ENCODE results near the gene TMA16. TPM values are rescaled to one million over a fixed set of nuclear protein-coding genes. Genes with fewer than 3 reads are reported as not detected.
A peak's percentile ranks its signal among the peaks of the same experiment; 100 is the strongest.

Gene TMA16
- total and polyA plus RNA-seq, 2 donors (not counting 1 experiment from before 2014, with no cell fraction given) = 6.5 to 40.5 TPM

DNA sequence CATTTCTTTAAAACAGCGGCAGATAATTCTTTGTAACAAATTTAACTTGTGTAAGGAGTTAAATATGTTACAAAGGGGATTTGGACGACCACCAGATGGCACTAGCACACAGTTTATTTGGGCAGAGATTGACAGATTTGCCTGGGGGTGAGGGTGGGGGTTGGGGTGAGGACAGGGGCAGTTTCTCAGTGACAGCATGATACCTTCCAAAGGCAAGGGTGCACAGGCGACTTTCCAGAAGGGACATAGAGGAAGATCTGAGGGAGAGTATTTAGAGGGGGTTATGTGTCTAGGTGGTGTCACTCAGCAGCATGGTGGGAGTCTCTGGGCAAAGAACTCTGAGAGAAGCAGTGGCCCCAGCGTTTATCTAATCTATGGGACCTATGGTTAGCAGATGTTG, 9.6 kb upstream of the TMA16 start:
- H3K36me3 ChIP-seq (replicated peaks in 1 of 2; ENCODE audit: control extremely low read depth in 1 of 2, control insufficient read depth in 1 of 2, extremely low read depth in 1 of 2, insufficient read depth in 2 of 2, low read length in 1 of 2) = no peaks in the 10 kb centered on the region
- peaks cover 18 to 27% of the 10 kb centered on the region in 2 donors for H3K4me1 ChIP-seq (ENCODE audit: control insufficient read depth in 2 of 2, insufficient read depth in 2 of 2, low read length in 2 of 2)
- no peak overlapping the region for H2AFZ ChIP-seq (ENCODE audit: insufficient read depth, low read depth, low read length, poor library complexity, severe bottlenecking)
- Mint-ChIP-seq H3K27ac (no peak overlapping the region), H3K4me1 (peaks cover 7% of the 10 kb centered on the region), H3K27me3 (no peaks in the 10 kb centered on the region), H3K9me3 (ENCODE audit: insufficient read depth) (no peaks in the 10 kb centered on the region), H3K4me3 (no peak overlapping the region)
- DNase-seq (peak; percentile 80), ATAC-seq (ENCODE audit: low read depth) (peak; percentile 82)
- TF ChIP-seq, protein P1, sequence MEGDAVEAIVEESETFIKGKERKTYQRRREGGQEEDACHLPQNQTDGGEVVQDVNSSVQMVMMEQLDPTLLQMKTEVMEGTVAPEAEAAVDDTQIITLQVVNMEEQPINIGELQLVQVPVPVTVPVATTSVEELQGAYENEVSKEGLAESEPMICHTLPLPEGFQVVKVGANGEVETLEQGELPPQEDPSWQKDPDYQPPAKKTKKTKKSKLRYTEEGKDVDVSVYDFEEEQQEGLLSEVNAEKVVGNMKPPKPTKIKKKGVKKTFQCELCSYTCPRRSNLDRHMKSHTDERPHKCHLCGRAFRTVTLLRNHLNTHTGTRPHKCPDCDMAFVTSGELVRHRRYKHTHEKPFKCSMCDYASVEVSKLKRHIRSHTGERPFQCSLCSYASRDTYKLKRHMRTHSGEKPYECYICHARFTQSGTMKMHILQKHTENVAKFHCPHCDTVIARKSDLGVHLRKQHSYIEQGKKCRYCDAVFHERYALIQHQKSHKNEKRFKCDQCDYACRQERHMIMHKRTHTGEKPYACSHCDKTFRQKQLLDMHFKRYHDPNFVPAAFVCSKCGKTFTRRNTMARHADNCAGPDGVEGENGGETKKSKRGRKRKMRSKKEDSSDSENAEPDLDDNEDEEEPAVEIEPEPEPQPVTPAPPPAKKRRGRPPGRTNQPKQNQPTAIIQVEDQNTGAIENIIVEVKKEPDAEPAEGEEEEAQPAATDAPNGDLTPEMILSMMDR (IDR thresholded peaks at IDR 0.05) = peak; percentile 88
- no peak for TF ChIP-seq EZH2 (IDR thresholded peaks at IDR 0.05; ENCODE audit: borderline replicate concordance, insufficient read depth, low read depth, low read length, poor library complexity, severe bottlenecking)
- H3K27ac ChIP-seq (ENCODE audit: low read length in 2 of 2) = no peak overlapping the region
- no peak overlapping the region for H3K4me3 ChIP-seq (ENCODE audit: control extremely low read depth in 1 of 5, extremely low read depth in 1 of 5, insufficient read depth in 1 of 5, low read depth in 2 of 5, low read length in 4 of 5)
- no peaks in the 10 kb centered on the region for H3K27me3 ChIP-seq (replicated peaks in 1 of 4; ENCODE audit: control extremely low read depth in 1 of 4, control insufficient read depth in 3 of 4, insufficient read depth in 4 of 4, low read length in 3 of 4)
- 7% methylated on average over 3 of the region's 4 CpGs for WGBS (ENCODE audit: insufficient coverage)
- H3K9ac ChIP-seq (ENCODE audit: low read length) = no peak overlapping the region
- ChIA-PET POLR2A (no interaction called here), CTCF (interaction anchor here (0.7 to 5.1 kb wide), 12 partner anchors 10 to 1246 kb away, joined by 3 to 155 read pairs (median 5); partner anchors contain the start of gene TMA16)
- no peaks in the 10 kb centered on the region for H4K20me1 ChIP-seq (ENCODE audit: control insufficient read depth, insufficient read depth, low read length, poor library complexity, severe bottlenecking)
- no peaks in the 10 kb centered on the region for H3K9me3 ChIP-seq (ENCODE audit: control extremely low read depth in 1 of 3, control insufficient read depth in 2 of 3, insufficient read depth in 1 of 3, low read length in 2 of 3)
- H3K79me2 ChIP-seq (ENCODE audit: control insufficient read depth, insufficient read depth, low read length) = no peaks in the 10 kb centered on the region
- intact Hi-C loops (cut with micrococcal nuclease) = loop anchor here (1.0 to 2.0 kb wide), 7 partner anchors 9 to 528 kb away; partner anchors contain the start of gene TMA16
- H3K4me2 ChIP-seq (replicated peaks; ENCODE audit: low read depth, low read length, poor library complexity, severe bottlenecking) = no peak overlapping the region

DNA sequence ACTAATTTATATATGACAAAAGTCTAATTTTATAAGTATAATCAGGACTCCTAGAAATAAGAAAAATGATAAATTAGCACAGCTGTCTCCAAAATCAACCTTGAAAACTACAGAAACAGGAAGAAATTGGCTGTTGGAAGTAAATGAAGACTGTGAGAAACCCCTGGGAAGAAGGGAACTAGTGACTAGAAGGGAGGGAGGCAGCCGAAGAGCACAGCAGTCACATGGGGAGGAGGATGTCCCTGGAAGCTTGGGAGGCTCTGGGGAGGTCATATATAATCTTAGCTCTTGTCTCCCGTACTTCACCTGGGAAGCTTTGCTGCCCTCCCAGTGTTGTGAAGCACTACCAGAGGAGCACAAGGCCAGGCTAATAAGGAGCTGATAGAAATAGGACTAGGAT, 8.9 kb upstream of the TMA16 start:
- Histone ChIP-seq H3K9ac (ENCODE audit: low read length) (no peak overlapping the region), H3K4me1 (ENCODE audit: control insufficient read depth in 2 of 2, insufficient read depth in 2 of 2, low read length in 2 of 2) (peaks cover 18 to 27% of the 10 kb centered on the region in 2 donors), H3K27ac (ENCODE audit: low read length in 2 of 2) (no peak overlapping the region), H3K27me3 (replicated peaks in 1 of 4; ENCODE audit: control extremely low read depth in 1 of 4, control insufficient read depth in 3 of 4, insufficient read depth in 4 of 4, low read length in 3 of 4) (no peaks in the 10 kb centered on the region), H4K20me1 (ENCODE audit: control insufficient read depth, insufficient read depth, low read length, poor library complexity, severe bottlenecking) (no peaks in the 10 kb centered on the region), H3K36me3 (replicated peaks in 1 of 2; ENCODE audit: control extremely low read depth in 1 of 2, control insufficient read depth in 1 of 2, extremely low read depth in 1 of 2, insufficient read depth in 2 of 2, low read length in 1 of 2) (no peaks in the 10 kb centered on the region), H2AFZ (ENCODE audit: insufficient read depth, low read depth, low read length, poor library complexity, severe bottlenecking) (no peak overlapping the region), H3K4me3 (ENCODE audit: control extremely low read depth in 1 of 5, extremely low read depth in 1 of 5, insufficient read depth in 1 of 5, low read depth in 2 of 5, low read length in 4 of 5) (no peak overlapping the region), H3K9me3 (ENCODE audit: control extremely low read depth in 1 of 3, control insufficient read depth in 2 of 3, insufficient read depth in 1 of 3, low read length in 2 of 3) (no peaks in the 10 kb centered on the region), H3K79me2 (ENCODE audit: control insufficient read depth, insufficient read depth, low read length) (no peaks in the 10 kb centered on the region), H3K4me2 (replicated peaks; ENCODE audit: low read depth, low read length, poor library complexity, severe bottlenecking) (no peak overlapping the region)
- Mint-ChIP-seq H3K4me3 (no peak overlapping the region), H3K9me3 (ENCODE audit: insufficient read depth) (no peaks in the 10 kb centered on the region), H3K4me1 (peaks cover 7% of the 10 kb centered on the region), H3K27me3 (no peaks in the 10 kb centered on the region), H3K27ac (no peak overlapping the region)
- WGBS (ENCODE audit: insufficient coverage) = 67% methylated on average over 1 of the region's 2 CpGs
- TF ChIP-seq, protein P1 (IDR thresholded peaks at IDR 0.05) = no peak
- ATAC-seq (ENCODE audit: low read depth) = no peak
- intact Hi-C loops (cut with micrococcal nuclease) = loop anchor here (1.0 to 2.0 kb wide), 5 partner anchors 9 to 527 kb away; partner anchors contain the start of gene TMA16
- POLR2A ChIA-PET = interaction anchor here (1.1 kb wide), 1 partner anchor 9 kb away, joined by 3 read pairs; the partner anchor contains the start of gene TMA16
- CTCF ChIA-PET = interaction anchor here (0.6 to 5.1 kb wide), 16 partner anchors 9 to 1247 kb away, joined by 3 to 155 read pairs (median 4); partner anchors contain the start of gene TMA16
- no peak for DNase-seq
